Measurements from ENCODE around the gene RERE. TPM values are rescaled to one million over a fixed set of nuclear protein-coding genes. Genes with fewer than 3 reads are reported as not detected.

The RERE gene
- total RNA-seq, 6 experiments from 2014 or later, result 36.5 to 41.6 (median 37.5) TPM

- H3K4me1 Mint-ChIP-seq (ENCODE audit: low read depth), result peaks cover 45% of the 10 kb centered on the region
- H3K27ac Mint-ChIP-seq, result no peak overlapping the region
- H3K4me3 Mint-ChIP-seq, result no peak overlapping the region
- no peak for DNase-seq
- H3K36me3 Mint-ChIP-seq (ENCODE audit: low read depth), result peaks cover 10% of the 10 kb centered on the region; the same call in 1 of the 2 replicates
- TF ChIP-seq CTCF (IDR thresholded peaks at IDR 0.05), result no peak
- no peaks in the 10 kb centered on the region for H3K9me3 Mint-ChIP-seq
- no peaks in the 10 kb centered on the region; the same call in 1 of the 2 replicates for H3K27me3 Mint-ChIP-seq (ENCODE audit: insufficient read depth)
Observed at GRCh38 chr1:8651236-8651890, 166.1 kb downstream of the RERE start.

- Mint-ChIP-seq H3K4me1 (ENCODE audit: low read depth) (peaks cover 46% of the 10 kb centered on the region), H3K9me3 (no peaks in the 10 kb centered on the region), H3K36me3 (ENCODE audit: low read depth) (no peaks in the 10 kb centered on the region; the same call in 1 of the 2 replicates), H3K4me3 (no peak overlapping the region), H3K27ac (no peak overlapping the region), H3K27me3 (ENCODE audit: insufficient read depth) (no peaks in the 10 kb centered on the region; the same call in 1 of the 2 replicates)
- no peak for TF ChIP-seq CTCF (IDR thresholded peaks at IDR 0.05)
- DNase-seq, result no peak
Observed at GRCh38 chr1:8649875-8650274, 167.6 kb downstream of the RERE start.

GRCh38 chr1:8649027-8649426, 168.4 kb downstream of the RERE start:
- Mint-ChIP-seq H3K27me3 (ENCODE audit: insufficient read depth) (no peaks in the 10 kb centered on the region; the same call in 1 of the 2 replicates), H3K4me3 (no peak overlapping the region), H3K4me1 (ENCODE audit: low read depth) (peaks cover 46% of the 10 kb centered on the region), H3K9me3 (no peaks in the 10 kb centered on the region), H3K36me3 (ENCODE audit: low read depth) (no peaks in the 10 kb centered on the region; the same call in 1 of the 2 replicates), H3K27ac (no peak overlapping the region)
- no peak for DNase-seq
- TF ChIP-seq CTCF (IDR thresholded peaks at IDR 0.05), result no peak

GRCh38 chr1:8646996-8647395, 170.4 kb downstream of the RERE start:
- Mint-ChIP-seq H3K4me3 (no peak overlapping the region), H3K36me3 (ENCODE audit: low read depth) (no peaks in the 10 kb centered on the region; the same call in 1 of the 2 replicates), H3K27ac (no peak overlapping the region), H3K27me3 (ENCODE audit: insufficient read depth) (no peaks in the 10 kb centered on the region; the same call in 1 of the 2 replicates), H3K9me3 (no peaks in the 10 kb centered on the region), H3K4me1 (ENCODE audit: low read depth) (peaks cover 47% of the 10 kb centered on the region)
- DNase-seq, result no peak
- no peak for TF ChIP-seq CTCF (IDR thresholded peaks at IDR 0.05)

- TF ChIP-seq CTCF (IDR thresholded peaks at IDR 0.05), result no peak
- H3K27ac Mint-ChIP-seq, result no peak overlapping the region
- no peaks in the 10 kb centered on the region for H3K9me3 Mint-ChIP-seq
- H3K4me3 Mint-ChIP-seq, result no peak overlapping the region
- peaks cover 39% of the 10 kb centered on the region for H3K4me1 Mint-ChIP-seq (ENCODE audit: low read depth)
- H3K27me3 Mint-ChIP-seq (ENCODE audit: insufficient read depth), result no peaks in the 10 kb centered on the region
- DNase-seq, result no peak
- no peaks in the 10 kb centered on the region; the same call in 1 of the 2 replicates for H3K36me3 Mint-ChIP-seq (ENCODE audit: low read depth)
Observed at GRCh38 chr1:8646189-8646588, 171.3 kb downstream of the RERE start.

All from HFFc6 (cell line).